HepG2 (cell line): Measurements from ENCODE around the gene TPGS1. TPM values are rescaled to one million over a fixed set of nuclear protein-coding genes. Genes with fewer than 3 reads are reported as not detected.

ENCODE experiments used
- ARNTL ChIP-seq: sonication (generic); formaldehyde crosslinking; IDR thresholded peaks from 2 replicates; pipeline ENCODE4 v1.4.0; 2020; ENCODE audit warnings: mild to moderate bottlenecking, missing genetic modification reagents
- EP300 ChIP-seq, 3 experiments: sonication (generic) in 1 of 3; formaldehyde crosslinking in 1 of 3; IDR thresholded peaks; 2 replicates each; pipeline versions ENCODE4 v1.5.1 to v1.6.1; 2011 to 2020; ENCODE audit warnings: low read depth in 2 of 3, low read length in 2 of 3, borderline replicate concordance in 1 of 3, improper control_type of control experiment in 1 of 3, mild to moderate bottlenecking in 1 of 3, missing genetic modification reagents in 1 of 3, moderate library complexity in 1 of 3
- ETV5 ChIP-seq: IDR thresholded peaks from 2 replicates; pipeline ENCODE4 v1.6.1; 2018; ENCODE audit warnings: missing biosample characterization, missing genetic modification reagents, inconsistent platforms, borderline replicate concordance
- FOXA3 ChIP-seq: IDR thresholded peaks from 2 replicates; pipeline ENCODE4 v1.6.1; 2016; ENCODE audit warnings: missing genetic modification reagents, missing compliant biosample characterization
- HOXA3 ChIP-seq: sonication (generic); formaldehyde crosslinking; IDR thresholded peaks from 2 replicates; pipeline ENCODE4 v1.5.0; 2020; ENCODE audit warnings: missing genetic modification reagents
- KDM5B ChIP-seq: sonication (generic); formaldehyde crosslinking; IDR thresholded peaks from 2 replicates; pipeline ENCODE4 v1.4.0; 2020; ENCODE audit warnings: missing genetic modification reagents, mild to moderate bottlenecking, borderline replicate concordance
- KLF13 ChIP-seq: sonication (generic); formaldehyde crosslinking; IDR thresholded peaks from 2 replicates; pipeline ENCODE4 v1.4.0; 2020; ENCODE audit warnings: mild to moderate bottlenecking, missing genetic modification reagents
- LCORL ChIP-seq, 2 experiments: fragments of 450-650 bp in 1 of 2; sonication (generic) in 1 of 2; formaldehyde crosslinking in 1 of 2; IDR thresholded peaks; 2 replicates each; pipeline versions ENCODE4 v1.5.0 to v1.6.1; 2017 to 2020; ENCODE audit warnings: antibody characterized with exemption in 1 of 2, missing genetic modification reagents in 1 of 2
- MATR3 ChIP-seq: sonication (generic); formaldehyde crosslinking; IDR thresholded peaks from 2 replicates; pipeline ENCODE4 v1.4.0; 2020; ENCODE audit warnings: missing genetic modification reagents
- MED1 ChIP-seq: sonication (generic); formaldehyde crosslinking; IDR thresholded peaks from 2 replicates; pipeline ENCODE4 v1.4.0; 2020; ENCODE audit warnings: missing genetic modification reagents
- RXRA ChIP-seq: sonication (generic); formaldehyde crosslinking; IDR thresholded peaks from 2 replicates; pipeline ENCODE4 v1.5.1; 2020; ENCODE audit warnings: missing genetic modification reagents
- SNAI1 ChIP-seq: sonication (generic); formaldehyde crosslinking; IDR thresholded peaks from 2 replicates; pipeline ENCODE4 v1.5.0; 2020; ENCODE audit warnings: mild to moderate bottlenecking, missing genetic modification reagents, borderline replicate concordance
- SP4 ChIP-seq: sonication (generic); formaldehyde crosslinking; IDR thresholded peaks from 2 replicates; pipeline ENCODE4 v1.8.1; 2023; ENCODE audit warnings: mild to moderate bottlenecking, missing genetic modification reagents
- SYNCRIP ChIP-seq: fragments of 200-400 bp; formaldehyde crosslinking; IDR thresholded peaks from 2 replicates; pipeline ENCODE4 v1.6.1; 2018; ENCODE audit warnings: mild to moderate bottlenecking, low read depth, low read length; ENCODE audit not compliant: insufficient read depth
- TCF7 ChIP-seq: sonication (generic); IDR thresholded peaks from 2 replicates; pipeline ENCODE4 v1.6.1; 2016; ENCODE audit warnings: antibody characterized with exemption, low read depth
- TMF1 ChIP-seq: sonication (generic); formaldehyde crosslinking; IDR thresholded peaks from 2 replicates; pipeline ENCODE4 v1.8.1; 2022; ENCODE audit warnings: low read depth, missing genetic modification reagents
- ZBTB3 ChIP-seq: sonication (generic); formaldehyde crosslinking; IDR thresholded peaks from 2 replicates; pipeline ENCODE4 v1.4.0; 2020; ENCODE audit warnings: low read depth, mild to moderate bottlenecking, moderate library complexity, missing genetic modification reagents, borderline replicate concordance
- ZMYM4 ChIP-seq: sonication (generic); formaldehyde crosslinking; IDR thresholded peaks from 2 replicates; pipeline ENCODE4 v1.8.1; 2023; ENCODE audit warnings: mild to moderate bottlenecking, missing genetic modification reagents
- ZNF264 ChIP-seq: sonication (generic); formaldehyde crosslinking; IDR thresholded peaks from 2 replicates; pipeline ENCODE4 v1.4.0; 2020; ENCODE audit warnings: missing genetic modification reagents
- ZNF335 ChIP-seq: sonication (generic); formaldehyde crosslinking; IDR thresholded peaks from 2 replicates; pipeline ENCODE4 v1.4.0; 2020; ENCODE audit warnings: missing genetic modification reagents
- ZNF446 ChIP-seq: sonication (generic); formaldehyde crosslinking; IDR thresholded peaks from 2 replicates; pipeline ENCODE4 v1.5.0; 2020; ENCODE audit warnings: mild to moderate bottlenecking, missing genetic modification reagents
- ZNF513 ChIP-seq: sonication (generic); formaldehyde crosslinking; conservative IDR thresholded peaks from 2 replicates; pipeline ENCODE4 v1.5.0; 2020; ENCODE audit warnings: missing genetic modification reagents
- ZNF672 ChIP-seq: sonication (generic); formaldehyde crosslinking; IDR thresholded peaks from 2 replicates; pipeline ENCODE4 v1.8.1; 2022; ENCODE audit warnings: missing genetic modification reagents
- polyA plus RNA-seq, 8 experiments: library from polyadenylated mRNA; depleted of rRNA in 3 of 8; stranded (reverse) in 7 of 8; unstranded in 1 of 8; fragments of >200 nt; fragmentation: Illumina TruSeq in 4 of 8; extraction: Trizol in 4 of 8; gene quantifications; 2 replicates each; pipeline versions ENCODE4 v1.2.1 to v1.2.3, GENCODE V29; 2011 to 2016; ENCODE audit warnings: low read depth in 4 of 8, missing spikeins in 1 of 8, mixed read lengths in 1 of 8; ENCODE audit not compliant: insufficient read depth in 1 of 8
- total RNA-seq, 5 experiments: library from RNA; depleted of rRNA; stranded (reverse); fragments of >200 nt; fragmentation: Illumina TruSeq; extraction: Trizol; gene quantifications; 2 replicates each; pipeline ENCODE4 v1.2.3, GENCODE V29; 2016; ENCODE audit warnings: low read depth in 1 of 5
- TF ChIP-seq, protein P1 (sequence below): sonication (generic); formaldehyde crosslinking; IDR thresholded peaks from 2 replicates; pipeline ENCODE4 v1.4.0; 2020; ENCODE audit warnings: mild to moderate bottlenecking, missing genetic modification reagents
- TF ChIP-seq, protein P2 (sequence below): sonication (generic); formaldehyde crosslinking; IDR thresholded peaks from 2 replicates; pipeline ENCODE4 v1.4.0; 2020; ENCODE audit warnings: missing genetic modification reagents
- TF ChIP-seq, protein P3 (sequence below): sonication (generic); formaldehyde crosslinking; IDR thresholded peaks from 2 replicates; pipeline ENCODE4 v1.4.0; 2020; ENCODE audit warnings: missing genetic modification reagents

TPGS1 gene
- total and polyA plus RNA-seq, 2 of the 13 experiments (the other 11 are each of a cell fraction or from before 2014, with no cell fraction given): 1.1 to 6.2 TPM

DNA sequence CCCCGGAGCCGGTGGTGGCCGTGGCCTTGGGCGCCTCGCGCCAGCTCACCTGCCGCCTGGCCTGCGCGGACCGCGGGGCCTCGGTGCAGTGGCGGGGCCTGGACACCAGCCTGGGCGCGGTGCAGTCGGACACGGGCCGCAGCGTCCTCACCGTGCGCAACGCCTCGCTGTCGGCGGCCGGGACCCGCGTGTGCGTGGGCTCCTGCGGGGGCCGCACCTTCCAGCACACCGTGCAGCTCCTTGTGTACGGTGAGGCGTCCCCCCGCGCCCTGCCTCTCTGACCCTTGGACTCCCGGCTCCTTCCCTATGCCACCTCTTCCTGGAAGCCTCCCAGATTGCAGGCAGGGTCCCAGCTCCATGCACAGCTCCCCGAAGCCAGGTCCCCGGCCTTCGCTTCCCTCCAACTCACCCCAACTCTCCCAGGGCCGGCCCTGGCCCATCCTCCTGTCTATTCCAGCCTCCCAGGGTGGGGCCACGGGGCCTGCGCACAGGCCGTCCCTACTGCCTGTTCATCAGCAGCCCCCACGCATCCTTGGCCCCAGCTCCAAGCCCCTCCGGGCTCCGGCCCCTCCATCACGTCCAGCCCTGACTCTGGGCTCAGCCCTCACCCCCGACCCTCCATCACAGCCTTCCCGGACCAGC, 9.3 kb upstream of the TPGS1 start (continued):
- TF ChIP-seq MED1 (peak; percentile 28; the same call in 1 of the 2 replicates), TCF7 (no peak), ZNF264 (CRISPR knock-in tag) (no peak), LCORL (IDR thresholded peaks at IDR 0.05) (no peak), LCORL (CRISPR knock-in tag; IDR thresholded peaks at IDR 0.05) (no peak), ETV5 (no peak), SNAI1 (no peak), SP4 (CRISPR knock-in tag) (no peak; the same call in 1 of the 2 replicates), TMF1 (CRISPR knock-in tag) (0 out of 2 replicates have a peak, but pooled peaks have one; percentile 52), ZNF672 (CRISPR knock-in tag) (no peak), KDM5B (CRISPR knock-in tag) (no peak), EP300 (IDR thresholded peaks at IDR 0.05; ENCODE audit: low read depth in 2 of 2, low read length in 2 of 2) (no peak), EP300 (CRISPR knock-in tag; IDR thresholded peaks at IDR 0.05; ENCODE audit: borderline replicate concordance) (no peak), SYNCRIP (no peak), ARNTL (no peak), ZNF446 (CRISPR knock-in tag) (no peak), ZMYM4 (CRISPR knock-in tag) (no peak), ZNF513 (no peak), MATR3 (no peak), KLF13 (no peak), RXRA (CRISPR knock-in tag) (no peak; the same call in 1 of the 2 replicates), FOXA3 (CRISPR knock-in tag) (no peak), ZBTB3 (CRISPR knock-in tag) (no peak), HOXA3 (CRISPR knock-in tag) (peak; percentile 52; the same call in 1 of the 2 replicates), ZNF335 (CRISPR knock-in tag) (no peak)
- TF ChIP-seq, protein P1, sequence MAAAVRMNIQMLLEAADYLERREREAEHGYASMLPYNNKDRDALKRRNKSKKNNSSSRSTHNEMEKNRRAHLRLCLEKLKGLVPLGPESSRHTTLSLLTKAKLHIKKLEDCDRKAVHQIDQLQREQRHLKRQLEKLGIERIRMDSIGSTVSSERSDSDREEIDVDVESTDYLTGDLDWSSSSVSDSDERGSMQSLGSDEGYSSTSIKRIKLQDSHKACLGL: peak; percentile 19; the same call in 1 of the 2 replicates
- TF ChIP-seq, protein P2, sequence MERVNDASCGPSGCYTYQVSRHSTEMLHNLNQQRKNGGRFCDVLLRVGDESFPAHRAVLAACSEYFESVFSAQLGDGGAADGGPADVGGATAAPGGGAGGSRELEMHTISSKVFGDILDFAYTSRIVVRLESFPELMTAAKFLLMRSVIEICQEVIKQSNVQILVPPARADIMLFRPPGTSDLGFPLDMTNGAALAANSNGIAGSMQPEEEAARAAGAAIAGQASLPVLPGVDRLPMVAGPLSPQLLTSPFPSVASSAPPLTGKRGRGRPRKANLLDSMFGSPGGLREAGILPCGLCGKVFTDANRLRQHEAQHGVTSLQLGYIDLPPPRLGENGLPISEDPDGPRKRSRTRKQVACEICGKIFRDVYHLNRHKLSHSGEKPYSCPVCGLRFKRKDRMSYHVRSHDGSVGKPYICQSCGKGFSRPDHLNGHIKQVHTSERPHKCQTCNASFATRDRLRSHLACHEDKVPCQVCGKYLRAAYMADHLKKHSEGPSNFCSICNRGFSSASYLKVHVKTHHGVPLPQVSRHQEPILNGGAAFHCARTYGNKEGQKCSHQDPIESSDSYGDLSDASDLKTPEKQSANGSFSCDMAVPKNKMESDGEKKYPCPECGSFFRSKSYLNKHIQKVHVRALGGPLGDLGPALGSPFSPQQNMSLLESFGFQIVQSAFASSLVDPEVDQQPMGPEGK: peak; percentile 28; the same call in 1 of the 2 replicates
- TF ChIP-seq, protein P3, sequence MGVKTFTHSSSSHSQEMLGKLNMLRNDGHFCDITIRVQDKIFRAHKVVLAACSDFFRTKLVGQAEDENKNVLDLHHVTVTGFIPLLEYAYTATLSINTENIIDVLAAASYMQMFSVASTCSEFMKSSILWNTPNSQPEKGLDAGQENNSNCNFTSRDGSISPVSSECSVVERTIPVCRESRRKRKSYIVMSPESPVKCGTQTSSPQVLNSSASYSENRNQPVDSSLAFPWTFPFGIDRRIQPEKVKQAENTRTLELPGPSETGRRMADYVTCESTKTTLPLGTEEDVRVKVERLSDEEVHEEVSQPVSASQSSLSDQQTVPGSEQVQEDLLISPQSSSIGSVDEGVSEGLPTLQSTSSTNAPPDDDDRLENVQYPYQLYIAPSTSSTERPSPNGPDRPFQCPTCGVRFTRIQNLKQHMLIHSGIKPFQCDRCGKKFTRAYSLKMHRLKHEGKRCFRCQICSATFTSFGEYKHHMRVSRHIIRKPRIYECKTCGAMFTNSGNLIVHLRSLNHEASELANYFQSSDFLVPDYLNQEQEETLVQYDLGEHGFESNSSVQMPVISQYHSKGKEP: no peak
